ENCODE measurements around the gene SH3GL2.

- TF ChIP-seq, protein P1, sequence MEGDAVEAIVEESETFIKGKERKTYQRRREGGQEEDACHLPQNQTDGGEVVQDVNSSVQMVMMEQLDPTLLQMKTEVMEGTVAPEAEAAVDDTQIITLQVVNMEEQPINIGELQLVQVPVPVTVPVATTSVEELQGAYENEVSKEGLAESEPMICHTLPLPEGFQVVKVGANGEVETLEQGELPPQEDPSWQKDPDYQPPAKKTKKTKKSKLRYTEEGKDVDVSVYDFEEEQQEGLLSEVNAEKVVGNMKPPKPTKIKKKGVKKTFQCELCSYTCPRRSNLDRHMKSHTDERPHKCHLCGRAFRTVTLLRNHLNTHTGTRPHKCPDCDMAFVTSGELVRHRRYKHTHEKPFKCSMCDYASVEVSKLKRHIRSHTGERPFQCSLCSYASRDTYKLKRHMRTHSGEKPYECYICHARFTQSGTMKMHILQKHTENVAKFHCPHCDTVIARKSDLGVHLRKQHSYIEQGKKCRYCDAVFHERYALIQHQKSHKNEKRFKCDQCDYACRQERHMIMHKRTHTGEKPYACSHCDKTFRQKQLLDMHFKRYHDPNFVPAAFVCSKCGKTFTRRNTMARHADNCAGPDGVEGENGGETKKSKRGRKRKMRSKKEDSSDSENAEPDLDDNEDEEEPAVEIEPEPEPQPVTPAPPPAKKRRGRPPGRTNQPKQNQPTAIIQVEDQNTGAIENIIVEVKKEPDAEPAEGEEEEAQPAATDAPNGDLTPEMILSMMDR (IDR thresholded peaks at IDR 0.05): no peak
- TF ChIP-seq POLR2A (IDR thresholded peaks at IDR 0.05) (no peak), EP300 (IDR thresholded peaks at IDR 0.05) (no peak)
Measured at GRCh38 chr9:17624571-17624970, 45.7 kb downstream of the SH3GL2 start.
